ENCODE measurements around the gene GSTA3. TPM values are rescaled to one million over a fixed set of nuclear protein-coding genes. Genes with fewer than 3 reads are reported as not detected.

Gene GSTA3
- total RNA-seq (2022) (not detected in 2 replicates), Bru-seq, nascent RNA (not detected), BruChase-seq, experiment 1, labeled RNA remaining after a 6-hour chase (not detected), BruChase-seq, experiment 2, labeled RNA remaining after a 2-hour chase (not detected)
- long read RNA-seq, result 0 reads

DNA sequence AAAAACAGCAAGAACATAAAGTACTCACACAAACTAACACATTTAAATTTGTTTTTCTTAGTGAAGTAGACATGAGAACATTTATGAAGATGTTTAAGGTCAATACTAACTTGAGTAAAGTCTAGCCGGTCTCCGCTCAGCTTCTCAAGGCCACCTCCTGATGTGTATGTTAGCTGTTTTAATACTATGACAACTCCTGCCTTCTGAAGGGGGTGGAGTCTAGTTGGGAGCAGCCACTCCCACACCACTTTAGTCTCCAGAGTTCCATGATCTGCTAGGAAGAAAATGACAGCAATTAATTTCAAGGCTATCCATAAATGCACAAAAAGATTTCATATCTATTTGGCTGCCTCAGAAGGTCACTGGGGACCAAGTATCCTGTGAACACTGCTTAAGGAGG is at the start of gene GSTA3:
Gene GSTA3, minus strand, starts transcription at position 168 of the 400 bp plus-strand sequence. CDS start 3,864 bp downstream, outside the sequence.
- Mint-ChIP-seq H3K27ac (ENCODE audit: low read depth, unreplicated experiment) (no peak within 1 kb of the TSS), H3K27me3 (ENCODE audit: insufficient read depth, unreplicated experiment) (no peaks in the 10 kb centered on the region), H3K9me3 (ENCODE audit: unreplicated experiment) (peaks cover 2% of the 10 kb centered on the region), H3K36me3 (ENCODE audit: insufficient read depth, unreplicated experiment) (no peaks in the 10 kb centered on the region), H3K4me3 (ENCODE audit: unreplicated experiment) (no peak within 1 kb of the TSS), H3K4me1 (ENCODE audit: insufficient read depth, unreplicated experiment) (peaks cover 3% of the 10 kb centered on the region)
- BruUV-seq (replicated peaks), result no TSS peak
- TF ChIP-seq, protein P1, sequence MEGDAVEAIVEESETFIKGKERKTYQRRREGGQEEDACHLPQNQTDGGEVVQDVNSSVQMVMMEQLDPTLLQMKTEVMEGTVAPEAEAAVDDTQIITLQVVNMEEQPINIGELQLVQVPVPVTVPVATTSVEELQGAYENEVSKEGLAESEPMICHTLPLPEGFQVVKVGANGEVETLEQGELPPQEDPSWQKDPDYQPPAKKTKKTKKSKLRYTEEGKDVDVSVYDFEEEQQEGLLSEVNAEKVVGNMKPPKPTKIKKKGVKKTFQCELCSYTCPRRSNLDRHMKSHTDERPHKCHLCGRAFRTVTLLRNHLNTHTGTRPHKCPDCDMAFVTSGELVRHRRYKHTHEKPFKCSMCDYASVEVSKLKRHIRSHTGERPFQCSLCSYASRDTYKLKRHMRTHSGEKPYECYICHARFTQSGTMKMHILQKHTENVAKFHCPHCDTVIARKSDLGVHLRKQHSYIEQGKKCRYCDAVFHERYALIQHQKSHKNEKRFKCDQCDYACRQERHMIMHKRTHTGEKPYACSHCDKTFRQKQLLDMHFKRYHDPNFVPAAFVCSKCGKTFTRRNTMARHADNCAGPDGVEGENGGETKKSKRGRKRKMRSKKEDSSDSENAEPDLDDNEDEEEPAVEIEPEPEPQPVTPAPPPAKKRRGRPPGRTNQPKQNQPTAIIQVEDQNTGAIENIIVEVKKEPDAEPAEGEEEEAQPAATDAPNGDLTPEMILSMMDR (IDR thresholded peaks at IDR 0.05; ENCODE audit: unreplicated experiment), result no peak
- ChIA-PET CTCF (interaction anchor here (0.9 to 1.0 kb wide), 2 partner anchors 28 to 76 kb away, joined by 3 to 4 read pairs; no protein-coding TSS in a partner anchor), POLR2A (interaction anchor here (1.0 to 3.0 kb wide), 6 partner anchors 9 to 85 kb away, joined by 3 to 16 read pairs (median 6); partner anchors contain the start of gene GSTA4)
- DNase-seq (ENCODE audit: unreplicated experiment), result no peak
- intact Hi-C loops (cut with micrococcal nuclease), result no loop called here

DNA sequence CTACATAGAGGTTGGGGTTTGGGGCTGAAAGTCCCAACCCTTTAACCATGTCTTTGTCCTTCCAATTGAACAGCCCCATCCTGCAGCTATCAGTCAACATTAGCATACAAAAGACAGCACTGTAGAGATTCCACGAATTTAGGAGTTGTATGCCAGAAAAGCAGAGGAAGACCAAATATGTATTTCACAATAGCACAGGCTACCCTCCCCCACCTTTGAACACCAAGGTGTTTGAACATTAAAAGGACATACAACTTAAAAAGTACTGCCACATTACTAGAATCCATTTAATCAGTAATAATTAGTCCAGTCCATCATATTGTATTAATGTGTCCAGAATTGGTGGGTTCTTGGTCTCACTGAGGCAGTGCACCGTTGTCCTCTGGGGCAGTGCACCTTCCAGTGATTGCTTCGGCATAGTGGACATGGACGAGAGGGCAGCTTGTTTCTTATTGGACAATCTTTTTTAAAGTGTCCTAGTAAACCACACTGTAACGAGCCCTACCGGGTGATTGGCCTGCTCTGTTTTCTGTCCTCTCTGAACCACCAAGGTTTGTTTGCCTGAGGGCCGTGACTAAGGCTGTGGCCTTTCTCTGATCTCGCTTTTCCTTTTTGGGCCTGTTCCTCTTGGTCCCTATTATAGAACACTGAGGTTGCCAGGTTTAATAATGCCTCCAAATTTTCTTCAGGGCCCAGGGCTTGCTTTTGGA is 49.2 kb upstream of the GSTA3 start:
- CTCF ChIA-PET, result interaction anchor here (1.3 kb wide), 1 partner anchor 11 kb away, joined by 4 read pairs; no protein-coding TSS in a partner anchor
- H3K27ac Mint-ChIP-seq (ENCODE audit: low read depth, unreplicated experiment), result no peak overlapping the region
- H3K27me3 Mint-ChIP-seq (ENCODE audit: insufficient read depth, unreplicated experiment), result no peaks in the 10 kb centered on the region
- H3K4me3 Mint-ChIP-seq (ENCODE audit: unreplicated experiment), result no peak overlapping the region
- no peaks in the 10 kb centered on the region for H3K36me3 Mint-ChIP-seq (ENCODE audit: insufficient read depth, unreplicated experiment)
- POLR2A ChIA-PET, result interaction anchor here (0.6 to 1.4 kb wide), 4 partner anchors 23 to 209 kb away, joined by 3 to 5 read pairs (median 4); no protein-coding TSS in a partner anchor
- TF ChIP-seq, protein P1 (IDR thresholded peaks at IDR 0.05; ENCODE audit: unreplicated experiment), result no peak
- intact Hi-C loops (cut with micrococcal nuclease), result no loop called here
- DNase-seq (ENCODE audit: unreplicated experiment), result no peak
- H3K4me1 Mint-ChIP-seq (ENCODE audit: insufficient read depth, unreplicated experiment), result no peaks in the 10 kb centered on the region
- BruUV-seq (replicated peaks), result no TSS peak
- no peaks in the 10 kb centered on the region for H3K9me3 Mint-ChIP-seq (ENCODE audit: unreplicated experiment)

DNA sequence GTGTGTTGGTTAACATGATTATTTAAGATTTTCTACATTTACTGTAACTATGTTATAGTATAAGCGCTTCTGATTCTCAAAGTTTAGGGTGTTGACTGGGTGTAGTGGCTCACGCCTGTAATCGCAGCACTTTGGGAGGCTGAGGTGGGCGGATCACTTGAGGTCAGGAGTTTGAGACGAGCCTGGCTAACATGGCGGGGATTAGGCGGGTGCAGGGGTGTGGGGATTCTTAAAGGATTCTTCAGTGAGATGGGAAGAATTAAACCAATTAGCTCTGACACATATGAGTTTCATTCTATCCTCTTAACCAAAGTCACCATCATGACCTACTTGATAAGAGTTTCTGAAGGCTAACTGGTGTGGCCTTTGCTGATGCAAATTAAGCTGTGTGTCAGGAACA is 46.4 kb upstream of the GSTA3 start:
- no peaks in the 10 kb centered on the region for H3K27me3 Mint-ChIP-seq (ENCODE audit: insufficient read depth, unreplicated experiment)
- CTCF ChIA-PET, result interaction anchor here (1.1 kb wide), 1 partner anchor 27 kb away, joined by 4 read pairs; no protein-coding TSS in a partner anchor
- no peak overlapping the region for H3K27ac Mint-ChIP-seq (ENCODE audit: low read depth, unreplicated experiment)
- BruUV-seq (replicated peaks), result no TSS peak
- no peak for DNase-seq (ENCODE audit: unreplicated experiment)
- POLR2A ChIA-PET, result no interaction called here
- H3K36me3 Mint-ChIP-seq (ENCODE audit: insufficient read depth, unreplicated experiment), result no peaks in the 10 kb centered on the region
- H3K9me3 Mint-ChIP-seq (ENCODE audit: unreplicated experiment), result no peaks in the 10 kb centered on the region
- intact Hi-C loops (cut with micrococcal nuclease), result no loop called here
- TF ChIP-seq, protein P1 (IDR thresholded peaks at IDR 0.05; ENCODE audit: unreplicated experiment), result no peak
- H3K4me1 Mint-ChIP-seq (ENCODE audit: insufficient read depth, unreplicated experiment), result no peaks in the 10 kb centered on the region
- no peak overlapping the region for H3K4me3 Mint-ChIP-seq (ENCODE audit: unreplicated experiment)
